ENCODE data around the gene TRIP4. TPM values are rescaled to one million over a fixed set of nuclear protein-coding genes. Genes with fewer than 3 reads are reported as not detected.

TRIP4 gene
- total and polyA plus RNA-seq, 9 of the 15 experiments (the other 6 are each of a cell fraction or from before 2014, with no cell fraction given): 7.6 to 23.3 (median 16.7) TPM

GRCh38 chr15:64387562-64388168 lies at the start of gene TRIP4 (continued):
- TF ChIP-seq SNAPC5 (CRISPR knock-in tag; IDR thresholded peaks at IDR 0.05) (no peak), ARID1B (IDR thresholded peaks at IDR 0.05) (peak; percentile 68), DIDO1 (tag; IDR thresholded peaks at IDR 0.05; ENCODE audit: low read depth) (peak; percentile 98), CHD2 (IDR thresholded peaks at IDR 0.05; ENCODE audit: low read depth, low read length) (no peak), POLR2H (tag; IDR thresholded peaks at IDR 0.05; ENCODE audit: low read depth) (peak; percentile 85), NEUROD1 (IDR thresholded peaks at IDR 0.05; ENCODE audit: borderline replicate concordance, low read depth, low read length, partially characterized antibody) (peak; percentile 93), ZNF518B (CRISPR knock-in tag; IDR thresholded peaks at IDR 0.05) (no peak), OTX1 (CRISPR knock-in tag; IDR thresholded peaks at IDR 0.05) (peak; percentile 90), ZNF280B (CRISPR knock-in tag; IDR thresholded peaks at IDR 0.05) (no peak), ZNF41 (CRISPR knock-in tag; conservative IDR thresholded peaks at IDR 0.05) (peak; percentile 82), ZNF175 (CRISPR knock-in tag; IDR thresholded peaks at IDR 0.05; ENCODE audit: low read depth) (no peak), ZNF740 (CRISPR knock-in tag; IDR thresholded peaks at IDR 0.05) (peak; percentile 67; the same call in 1 of the 2 replicates), ZNF740 (tag; IDR thresholded peaks at IDR 0.05) (no peak), ZFP36 (IDR thresholded peaks at IDR 0.05; ENCODE audit: low read depth, low read length, partially characterized antibody) (peak; percentile 28), ZBTB12 (CRISPR knock-in tag; IDR thresholded peaks at IDR 0.05) (0 out of 2 replicates have a peak, but pooled peaks have one; percentile 30), ELF2 (CRISPR knock-in tag; IDR thresholded peaks at IDR 0.05) (peak; percentile 88), NFYB (IDR thresholded peaks at IDR 0.05; ENCODE audit: extremely low read depth, insufficient read length) (no peak), PHF8 (IDR thresholded peaks at IDR 0.05; ENCODE audit: borderline replicate concordance, low read length) (peak; percentile 97; the same call in 1 of the 2 replicates), CREB3L1 (IDR thresholded peaks at IDR 0.05; ENCODE audit: borderline replicate concordance, low read depth) (peak; percentile 81; the same call in 1 of the 2 replicates)

Measured in K562 (cell line).